NB4 (cell line): ENCODE measurements around the gene USP31.

Experiments used
- CTCF ChIP-seq: IDR thresholded peaks from one replicate; pipeline ENCODE4 v1.5.1; 2012; ENCODE audit warnings: low read depth, low read length
- MAX ChIP-seq: IDR thresholded peaks from 2 replicates; pipeline ENCODE4 v1.6.1; 2011; ENCODE audit warnings: low read depth, low read length
- MYC ChIP-seq: IDR thresholded peaks from 2 replicates; pipeline ENCODE4 v1.6.1; 2011; ENCODE audit warnings: low read depth, low read length
- POLR2A ChIP-seq: IDR thresholded peaks from 2 replicates; pipeline ENCODE4 v1.6.1; 2011; ENCODE audit warnings: mild to moderate bottlenecking; ENCODE audit not compliant: insufficient read length; ENCODE audit errors: extremely low read depth

- TF ChIP-seq POLR2A (no peak), CTCF (no peak), MAX (no peak), MYC (no peak)
Observed at GRCh38 chr16:23066676-23067075, 82.6 kb downstream of the USP31 start.
